Measurements from ENCODE around the gene AUP1.

GRCh38 chr2:74486141-74486540, 43.4 kb downstream of the AUP1 start:
- TF ChIP-seq CTCF (IDR thresholded peaks at IDR 0.05): no peak
- no peak for TF ChIP-seq POLR2A (IDR thresholded peaks at IDR 0.05)
